Activated gamma-delta T cell treated with anti-CD3 and anti-CD28 coated beads, Interleukin-2, amount 50 U/mL, for 16 hours (primary cell): ENCODE results near the gene RSBN1L.
A peak's percentile ranks its signal among the peaks of the same experiment; 100 is the strongest.
"Not testable (repeated sequence)": the region's sequence is repeated elsewhere in the genome, so short reads cannot be mapped to it uniquely, and the experiment has no call there.

Source experiments
- DNase-seq: peaks from one replicate; pipeline ENCODE4 v3.0.0-alpha.2; 2020; ENCODE audit warnings: low read depth

RSBN1L gene

GRCh38 chr7:77696057-77696642, at the start of gene RSBN1L:
RSBN1L (plus strand) TSS chr7:77696459; CDS start chr7:77696470, 11 bp downstream.
- DNase-seq, result peak; percentile 98

- DNase-seq, result no peak
Measured at GRCh38 chr7:77648742-77649338, 47.4 kb upstream of the RSBN1L start.

GRCh38 chr7:77649716-77650349, 46.4 kb upstream of the RSBN1L start:
- DNase-seq, result no peak

GRCh38 chr7:77651575-77652162, 44.6 kb upstream of the RSBN1L start:
- DNase-seq, result peak; percentile 9

GRCh38 chr7:77652826-77653225, 43.4 kb upstream of the RSBN1L start:
- DNase-seq, result not testable (repeated sequence)

- no peak for DNase-seq
Measured at GRCh38 chr7:77653572-77653971, 42.7 kb upstream of the RSBN1L start.

GRCh38 chr7:77655356-77655755, 40.9 kb upstream of the RSBN1L start:
- DNase-seq, result no peak

- DNase-seq, result no peak
Measured at GRCh38 chr7:77655836-77656455, 40.3 kb upstream of the RSBN1L start.

GRCh38 chr7:77657427-77658224, 38.6 kb upstream of the RSBN1L start:
- DNase-seq, result no peak

- DNase-seq, result no peak
Measured at GRCh38 chr7:77658928-77659327, 37.3 kb upstream of the RSBN1L start.

GRCh38 chr7:77661816-77662215, 34.4 kb upstream of the RSBN1L start:
- DNase-seq, result no peak

- no peak for DNase-seq
Measured at GRCh38 chr7:77662869-77663268, 33.4 kb upstream of the RSBN1L start.

- no peak for DNase-seq
Measured at GRCh38 chr7:77664715-77665114, 31.5 kb upstream of the RSBN1L start.

GRCh38 chr7:77665161-77665560, 31.1 kb upstream of the RSBN1L start:
- DNase-seq, result no peak

- DNase-seq, result no peak
Measured at GRCh38 chr7:77667459-77668086, 28.7 kb upstream of the RSBN1L start.

- DNase-seq, result no peak
Measured at GRCh38 chr7:77674878-77675277, 21.4 kb upstream of the RSBN1L start.

GRCh38 chr7:77679608-77680007, 16.7 kb upstream of the RSBN1L start:
- no peak for DNase-seq

- no peak for DNase-seq
Measured at GRCh38 chr7:77680266-77680665, 16.0 kb upstream of the RSBN1L start.

GRCh38 chr7:77684030-77684429, 12.2 kb upstream of the RSBN1L start:
- no peak for DNase-seq

- no peak for DNase-seq
Measured at GRCh38 chr7:77685233-77685632, 11.0 kb upstream of the RSBN1L start.

- DNase-seq, result no peak
Measured at GRCh38 chr7:77687100-77687746, 9.0 kb upstream of the RSBN1L start.
